Limb (tissue), 2 donors: ENCODE measurements around the gene ETFA.
A peak's percentile ranks its signal among the peaks of the same experiment; 100 is the strongest.

Source experiments
- DNase-seq, 2 donors: peaks; one replicate each; pipeline ENCODE4 v3.0.0-alpha.2; 2016; ENCODE audit errors: extremely low spot score in 2 of 2

Gene ETFA

GRCh38 chr15:76197703-76198455 is 113.4 kb downstream of the ETFA start:
- no peak for DNase-seq

DNA sequence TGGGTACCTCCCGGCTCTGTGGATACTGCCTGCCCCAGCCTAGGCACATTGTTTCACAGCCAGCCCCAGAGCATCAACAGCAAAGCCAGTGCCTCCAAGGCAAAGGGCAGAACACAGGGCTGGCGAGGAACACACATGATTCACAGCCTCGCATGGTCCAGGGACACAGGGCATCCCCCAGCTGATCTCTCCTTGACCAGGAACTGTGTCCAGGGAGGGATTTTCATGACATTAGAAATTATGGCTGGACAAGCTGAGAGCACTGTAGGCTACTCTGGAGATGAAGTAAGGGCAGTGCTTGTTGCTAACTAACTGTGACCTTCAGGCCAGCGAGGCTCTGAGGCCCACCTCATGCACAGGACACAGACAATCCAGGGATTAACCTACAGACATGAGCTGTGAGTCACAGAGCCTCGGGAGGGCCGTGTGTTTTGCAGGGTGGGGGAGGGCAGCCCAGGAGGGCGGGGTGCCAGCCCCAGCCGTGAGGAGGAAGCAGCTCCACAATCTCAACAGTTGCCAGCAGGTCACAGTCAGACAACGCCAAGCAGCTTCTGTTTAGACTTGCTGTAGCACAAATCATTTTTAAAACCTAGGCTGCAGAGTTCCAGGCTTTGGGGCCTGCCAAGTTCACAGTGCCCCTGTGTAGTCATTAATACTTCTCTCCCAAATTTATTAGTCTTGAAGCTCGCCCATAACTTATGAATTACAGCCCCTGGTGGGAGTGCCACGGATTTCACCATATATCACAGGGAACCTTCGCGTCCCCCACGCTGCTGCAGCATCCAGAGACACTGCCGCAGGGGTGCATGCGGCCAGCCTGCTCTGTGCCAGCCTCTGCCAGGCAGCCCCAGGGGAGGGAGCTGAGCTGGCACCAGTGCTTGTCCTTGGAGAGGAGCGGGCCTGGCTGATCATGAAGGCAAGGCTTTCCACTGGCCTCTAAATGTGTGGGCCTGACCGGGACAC is 114.7 kb downstream of the ETFA start:
- DNase-seq, result no peak

- DNase-seq, result no peak
Measured at GRCh38 chr15:76195506-76196268, 115.6 kb downstream of the ETFA start.

- DNase-seq, result no peak
Measured at GRCh38 chr15:76193934-76194333, 117.3 kb downstream of the ETFA start.

DNA sequence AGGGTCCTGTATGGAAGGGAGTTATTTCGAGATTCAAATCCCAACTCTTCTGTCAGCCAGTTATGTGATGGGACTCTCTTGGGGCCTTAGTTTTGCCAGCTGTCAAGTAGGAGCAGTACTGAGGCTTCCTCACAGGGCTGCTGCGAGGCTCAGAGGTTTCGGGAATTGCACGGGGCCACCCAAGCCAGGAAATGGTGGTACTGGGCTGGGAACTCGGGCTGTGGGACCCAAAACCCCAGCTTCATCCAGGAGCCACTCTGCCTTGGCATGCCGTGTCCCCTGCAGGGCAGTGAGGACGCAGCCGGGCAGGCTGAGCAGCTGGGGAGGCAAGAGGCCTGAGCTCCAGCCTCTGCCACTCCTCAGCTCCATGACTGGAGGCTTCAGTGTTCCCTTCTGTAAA is 118.6 kb downstream of the ETFA start:
- DNase-seq, result no peak

- DNase-seq, result no peak
Measured at GRCh38 chr15:76191539-76192244, 119.6 kb downstream of the ETFA start.

GRCh38 chr15:76190751-76191538 is 120.3 kb downstream of the ETFA start:
- DNase-seq, result peak; percentile 78 to 86

GRCh38 chr15:76190070-76190564 is 121.2 kb downstream of the ETFA start:
- DNase-seq, result no peak

GRCh38 chr15:76189106-76189505 is 122.2 kb downstream of the ETFA start:
- DNase-seq, result no peak

- no peak for DNase-seq
Measured at GRCh38 chr15:76187163-76187562, 124.1 kb downstream of the ETFA start.

GRCh38 chr15:76185716-76186115 is 125.6 kb downstream of the ETFA start:
- no peak for DNase-seq

DNA sequence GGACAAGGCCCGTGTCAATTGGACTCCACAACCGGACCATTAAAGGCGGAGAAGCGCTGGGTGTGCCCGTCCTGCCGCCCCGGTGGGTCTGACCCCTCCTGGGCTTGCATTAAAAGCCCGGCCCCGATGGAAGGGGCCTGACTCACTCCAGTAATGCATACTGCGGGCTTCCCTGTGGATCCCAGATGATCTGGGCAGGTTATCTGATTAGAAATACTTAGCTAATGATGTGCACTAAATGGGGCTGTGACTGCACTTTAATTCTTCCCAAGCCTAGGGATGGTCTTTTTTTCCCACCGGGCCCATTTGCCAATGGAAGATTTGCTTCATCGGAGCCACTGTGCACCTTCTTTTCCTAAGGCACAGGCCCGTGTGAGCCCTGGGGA is 126.6 kb downstream of the ETFA start:
- no peak for DNase-seq

GRCh38 chr15:76183930-76184649 is 127.2 kb downstream of the ETFA start:
- no peak for DNase-seq

DNA sequence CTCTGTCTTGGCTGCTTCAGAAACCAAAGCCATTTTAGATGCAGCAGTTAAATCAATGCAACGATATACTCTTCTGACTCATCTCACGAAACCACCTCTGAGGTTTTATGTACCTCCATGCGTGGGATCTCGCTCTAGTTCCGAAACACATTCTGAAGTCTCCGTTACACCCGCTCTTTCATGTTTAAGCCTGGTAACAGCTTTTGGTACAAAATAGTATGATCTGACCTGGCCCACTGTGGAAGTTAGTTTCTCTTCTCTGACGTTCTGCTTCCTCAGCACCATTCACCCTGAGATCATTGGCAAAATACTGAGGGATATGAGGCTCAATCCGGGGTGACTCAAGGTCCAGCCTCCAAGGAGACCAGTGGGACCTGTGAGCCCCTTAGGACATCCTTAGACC is 129.6 kb downstream of the ETFA start:
- DNase-seq, result no peak

DNA sequence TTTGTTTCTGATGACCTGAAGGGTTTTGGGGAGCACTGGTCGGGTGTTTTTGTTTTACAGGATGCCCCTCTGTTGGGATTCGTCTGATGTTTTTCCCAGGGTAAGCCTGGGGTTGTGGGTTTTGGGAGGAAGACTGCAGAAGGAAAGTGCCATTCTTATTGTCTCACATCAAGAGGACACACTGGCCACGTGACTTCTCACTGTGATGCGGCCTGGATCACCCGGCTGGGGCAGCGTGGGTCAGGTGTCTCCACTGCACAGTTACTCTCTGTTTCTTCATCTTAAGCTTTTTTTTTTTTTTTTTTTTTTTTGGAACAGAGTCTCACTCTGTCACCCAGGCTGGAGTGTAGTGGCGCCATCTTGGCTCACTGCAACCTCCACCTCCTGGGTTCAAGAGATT is 130.9 kb downstream of the ETFA start:
- DNase-seq, result no peak

DNA sequence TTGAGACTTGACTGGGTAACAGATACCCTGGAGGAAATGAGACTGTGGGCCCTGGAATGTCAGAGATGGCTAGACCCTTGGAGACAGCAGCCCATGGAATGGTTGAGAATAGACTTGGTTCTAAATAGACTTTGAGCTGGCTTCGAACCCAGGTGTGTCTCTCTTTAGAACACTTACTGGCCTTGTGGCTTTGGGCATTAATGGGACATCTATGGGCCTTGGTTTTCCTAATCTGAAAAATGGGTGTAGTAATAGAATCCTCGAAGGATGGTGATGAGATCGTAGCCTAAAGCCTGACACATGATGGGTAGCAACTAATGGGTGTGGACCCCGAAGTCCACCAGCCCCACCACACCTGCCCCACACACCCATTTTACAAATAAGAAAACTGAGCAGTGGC is 132.2 kb downstream of the ETFA start:
- no peak for DNase-seq

DNA sequence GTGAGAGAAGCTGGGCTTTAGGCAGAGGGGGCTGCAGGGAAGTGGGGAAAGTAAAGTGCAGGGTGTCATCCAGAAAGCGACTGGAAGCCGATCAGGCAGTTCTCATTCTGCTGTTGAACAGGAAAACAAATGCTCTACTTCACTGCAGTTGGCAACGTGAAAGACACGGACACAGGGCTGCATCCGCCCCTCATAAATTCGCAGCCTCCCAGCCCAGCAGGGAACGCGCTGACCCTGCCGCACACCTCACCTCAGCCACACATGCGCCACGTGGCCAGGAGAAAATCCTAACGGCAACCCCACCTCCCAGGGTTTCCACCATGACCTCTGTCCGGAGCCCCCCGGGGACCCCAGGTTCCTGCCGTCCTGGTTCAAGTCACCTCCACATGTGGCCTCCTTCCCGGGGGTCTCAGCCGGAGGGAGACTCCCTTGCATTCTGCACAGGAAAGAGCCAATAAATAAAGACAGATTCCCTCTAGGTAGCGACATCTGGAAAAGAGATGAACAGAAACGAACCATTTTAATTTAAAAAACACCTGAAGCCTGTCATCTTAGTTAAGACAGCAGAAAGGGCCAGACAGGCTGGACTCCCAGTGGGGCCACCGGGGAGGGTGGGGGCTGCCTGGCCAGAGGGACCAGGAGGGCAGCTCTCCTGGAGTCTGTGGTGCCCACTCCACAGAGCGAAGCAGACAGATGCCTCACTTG is 132.8 kb downstream of the ETFA start:
- DNase-seq, result peak in 1 of 2 donors; percentile 55

- DNase-seq, result no peak
Measured at GRCh38 chr15:76177491-76178040, 133.7 kb downstream of the ETFA start.
